Mucosa of descending colon (tissue), 3 donors: Measurements from ENCODE around the gene ELF3. TPM values are rescaled to one million over a fixed set of nuclear protein-coding genes. Genes with fewer than 3 reads are reported as not detected.
"Not testable (repeated sequence)": the region's sequence is repeated elsewhere in the genome, so short reads cannot be mapped to it uniquely, and the experiment has no call there.

ENCODE experiments used
- ATAC-seq: fragments of 200-7000 bp; cut with Tn5 transposase; one replicate; pipeline ENCODE4 v1.9.1; 2020; ENCODE audit warnings: mild to moderate bottlenecking, moderate library complexity
- DNase-seq, 3 donors: peaks; one replicate each; pipeline ENCODE4 v3.0.0-alpha.2; 2020
- H3K36me3 ChIP-seq: fragments of 200-600 bp; one replicate; pipeline ENCODE4 v1.8.0; 2021; ENCODE audit warnings: low read depth, mild to moderate bottlenecking
- H3K4me1 ChIP-seq: fragments of 200-600 bp; one replicate; pipeline ENCODE4 v1.8.0; 2021; ENCODE audit warnings: low read depth, mild to moderate bottlenecking
- H3K4me3 ChIP-seq: fragments of 200-600 bp; one replicate; pipeline ENCODE4 v1.8.0; 2021; ENCODE audit warnings: mild to moderate bottlenecking
- H3K9me3 ChIP-seq: fragments of 200-600 bp; one replicate; pipeline ENCODE4 v1.8.0; 2021; ENCODE audit warnings: mild to moderate bottlenecking
- CTCF ChIP-seq: fragments of 200-600 bp; IDR thresholded peaks from one replicate; pipeline ENCODE4 v1.8.0; 2022; ENCODE audit warnings: antibody characterized with exemption, mild to moderate bottlenecking
- intact Hi-C, 2 donors: fragments of 100-400 bp; cut with DNase I in 1 of 2; cut with micrococcal nuclease in 1 of 2; formaldehyde crosslinking; loops; one replicate each; pipeline versions ENCODE4 v1.11.0 to v1.11.1; 2022; cut with DNase I, micrococcal nuclease
- total RNA-seq, 3 donors: library from RNA; stranded (reverse); fragmentation: NEBNext Ultra II Directional in 2 of 3; extraction: Animal tissue kit (Norgen Biotek cat#: 25700) in 2 of 3; gene quantifications; one replicate each; pipeline versions ENCODE4 v1.2.1 to v1.2.4, GENCODE V29; 2021 to 2023
- donor health status: DM: no; HTN: no; CAD: no; lungs with moderate emphysema.
- donor health status: DM: no; HTN: no; CAD: no.
- donor health status: DM: no; HTN: yes; CAD: no.

Gene ELF3
- total RNA-seq, 3 donors from 2014 or later = 623 to 1,741 (median 1,105) TPM

DNA sequence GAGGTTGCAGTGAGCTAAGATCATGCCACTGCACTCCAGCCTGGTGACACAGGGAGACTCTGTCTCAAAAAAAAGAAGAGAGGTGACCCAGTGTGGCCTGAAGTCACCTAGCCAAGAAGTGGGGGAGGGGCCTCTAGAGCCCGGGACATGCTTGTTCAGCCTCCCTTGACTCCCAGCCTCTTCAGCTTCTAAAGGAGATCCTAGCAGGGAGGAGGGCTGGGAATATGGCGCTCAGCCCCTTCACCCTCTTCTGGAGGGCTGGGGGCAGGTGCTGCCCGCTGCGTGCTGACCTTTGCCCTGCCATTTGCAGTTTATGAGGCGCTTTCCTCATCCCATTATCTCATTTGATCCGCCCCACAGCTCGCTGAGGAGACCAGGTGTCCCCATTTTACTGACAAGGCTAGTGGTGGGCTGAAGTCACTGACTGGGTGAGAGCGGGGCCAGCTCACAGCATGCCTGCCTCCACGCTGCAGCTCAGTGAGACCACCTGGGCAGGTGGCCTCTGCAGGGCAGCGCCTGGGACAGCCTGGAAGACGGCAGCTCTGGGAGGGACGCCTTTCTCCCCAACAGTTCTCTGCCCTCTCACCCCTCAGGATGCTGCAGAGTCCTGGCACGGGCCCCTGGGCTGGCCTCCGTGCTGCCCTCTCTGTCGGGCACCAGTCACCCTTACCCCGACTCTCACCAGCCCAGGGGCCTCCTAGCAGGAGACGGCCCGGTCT lies 7.5 kb downstream of the ELF3 start:
- H3K9me3 ChIP-seq = no peaks in the 10 kb centered on the region
- H3K4me3 ChIP-seq = no peak overlapping the region
- peak; percentile 88 to 94 (median 89) for DNase-seq
- intact Hi-C loops = no loop called here
- peak; percentile 56 for ATAC-seq
- no peak for TF ChIP-seq CTCF
- H3K36me3 ChIP-seq = no peaks in the 10 kb centered on the region
- peaks cover 21% of the 10 kb centered on the region for H3K4me1 ChIP-seq

GRCh38 chr1:202018468-202019234 lies 8.3 kb downstream of the ELF3 start:
- intact Hi-C loops = no loop called here
- no peaks in the 10 kb centered on the region for H3K9me3 ChIP-seq
- peaks cover 28% of the 10 kb centered on the region for H3K4me1 ChIP-seq
- no peaks in the 10 kb centered on the region for H3K36me3 ChIP-seq
- ATAC-seq (peak; percentile 65), DNase-seq (peak; percentile 88 to 91 (median 89))
- no peak overlapping the region for H3K4me3 ChIP-seq
- no peak for TF ChIP-seq CTCF

DNA sequence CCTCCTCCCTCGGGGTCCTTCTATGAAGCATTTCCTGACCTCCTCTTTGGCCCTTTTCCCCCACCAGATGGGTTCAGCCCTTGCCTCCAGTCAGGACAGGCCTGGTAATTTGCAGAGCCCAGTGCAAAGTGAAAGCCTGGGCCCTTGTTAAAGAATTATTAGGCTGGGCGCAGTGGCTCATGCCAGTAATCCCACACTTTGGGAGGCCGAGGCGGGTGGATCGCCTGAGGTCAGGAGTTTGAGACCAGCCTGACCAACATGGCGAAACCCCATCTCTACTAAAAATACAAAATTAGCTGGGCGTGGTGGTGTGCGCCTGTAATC lies 8.8 kb downstream of the ELF3 start:
- not testable (repeated sequence) for H3K4me3 ChIP-seq

GRCh38 chr1:202023001-202023433 lies 12.6 kb downstream of the ELF3 start:
- no peak for TF ChIP-seq CTCF
- Histone ChIP-seq H3K4me3 (no peak overlapping the region), H3K9me3 (no peaks in the 10 kb centered on the region), H3K36me3 (no peaks in the 10 kb centered on the region), H3K4me1 (peaks cover 30% of the 10 kb centered on the region)
- intact Hi-C loops = no loop called here
- ATAC-seq (peak; percentile 72), DNase-seq (peak; percentile 89 to 97 (median 91))

More for the DNA sequence above, 8.8 kb downstream of the ELF3 start:
- H3K4me1 ChIP-seq = peaks cover 30% of the 10 kb centered on the region
- H3K9me3 ChIP-seq, H3K36me3 ChIP-seq, intact Hi-C loops, ATAC-seq, DNase-seq: not testable (repeated sequence)

DNA sequence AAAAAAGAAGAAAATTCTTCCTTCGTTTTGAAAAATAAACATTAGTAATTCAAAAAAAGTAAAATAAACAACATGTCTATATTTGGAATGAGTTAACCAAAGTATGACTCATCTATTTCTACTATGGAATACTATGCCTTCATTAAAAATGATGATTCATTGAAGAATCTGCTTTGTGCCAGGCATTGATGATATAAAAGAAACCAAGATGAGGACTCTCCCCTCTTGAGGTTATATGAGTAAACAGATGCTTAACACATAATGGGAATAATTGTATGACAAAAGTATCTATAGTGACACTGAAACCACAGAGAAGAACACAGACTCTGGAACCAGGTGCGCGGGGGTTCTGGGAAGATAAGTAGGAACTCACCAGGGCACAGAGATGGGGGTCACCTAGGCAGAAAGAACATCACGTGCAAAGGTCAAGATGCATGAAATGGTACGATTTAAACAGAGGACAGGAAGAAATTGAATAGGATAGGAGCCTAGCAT lies 18.8 kb downstream of the ELF3 start:
- Histone ChIP-seq H3K4me1 (no peaks in the 10 kb centered on the region), H3K36me3 (no peaks in the 10 kb centered on the region), H3K4me3 (no peak overlapping the region), H3K9me3 (no peaks in the 10 kb centered on the region)
- DNase-seq = peak in 1 of 3 donors; percentile 18
- intact Hi-C loops = no loop called here
- TF ChIP-seq CTCF = no peak
- peak; percentile 66 for ATAC-seq

- Histone ChIP-seq H3K4me3 (no peak overlapping the region), H3K9me3 (no peaks in the 10 kb centered on the region), H3K36me3 (no peaks in the 10 kb centered on the region), H3K4me1 (peaks cover 4% of the 10 kb centered on the region)
- no peak for TF ChIP-seq CTCF
- intact Hi-C loops = no loop called here
- DNase-seq (no peak), ATAC-seq (peak; percentile 31)
These were observed 19.3 kb downstream of the ELF3 start for GRCh38 chr1:202029727-202030126.
